Measurements from ENCODE around the gene FAM3D.

FAM3D gene

GRCh38 chr3:58635371-58636285, 30.9 kb downstream of the FAM3D start:
- Mint-ChIP-seq H3K4me1 (ENCODE audit: low read depth) (no peaks in the 10 kb centered on the region), H3K36me3 (ENCODE audit: low read depth) (no peaks in the 10 kb centered on the region), H3K9me3 (no peaks in the 10 kb centered on the region), H3K4me3 (no peak overlapping the region), H3K27me3 (ENCODE audit: low read depth) (peaks cover 2% of the 10 kb centered on the region), H3K27ac (no peak overlapping the region)
- no peak for DNase-seq (ENCODE audit: low spot score)

- H3K36me3 Mint-ChIP-seq (ENCODE audit: low read depth): no peaks in the 10 kb centered on the region
- no peaks in the 10 kb centered on the region for H3K9me3 Mint-ChIP-seq
- no peak for DNase-seq (ENCODE audit: low spot score)
- peaks cover 2% of the 10 kb centered on the region for H3K27me3 Mint-ChIP-seq (ENCODE audit: low read depth)
- H3K27ac Mint-ChIP-seq: no peak overlapping the region
- no peak overlapping the region for H3K4me3 Mint-ChIP-seq
- no peaks in the 10 kb centered on the region for H3K4me1 Mint-ChIP-seq (ENCODE audit: low read depth)
Measured at GRCh38 chr3:58633157-58633865, 33.3 kb downstream of the FAM3D start.

- Mint-ChIP-seq H3K9me3 (no peaks in the 10 kb centered on the region), H3K36me3 (ENCODE audit: low read depth) (no peaks in the 10 kb centered on the region), H3K27ac (no peak overlapping the region), H3K27me3 (ENCODE audit: low read depth) (peaks cover 2% of the 10 kb centered on the region), H3K4me1 (ENCODE audit: low read depth) (no peaks in the 10 kb centered on the region), H3K4me3 (no peak overlapping the region)
- no peak for DNase-seq (ENCODE audit: low spot score)
Measured at GRCh38 chr3:58631742-58632141, 34.8 kb downstream of the FAM3D start.

GRCh38 chr3:58630710-58631092, 35.9 kb downstream of the FAM3D start:
- H3K4me3 Mint-ChIP-seq: no peak overlapping the region
- H3K4me1 Mint-ChIP-seq (ENCODE audit: low read depth): no peaks in the 10 kb centered on the region
- H3K36me3 Mint-ChIP-seq (ENCODE audit: low read depth): no peaks in the 10 kb centered on the region
- H3K27me3 Mint-ChIP-seq (ENCODE audit: low read depth): peaks cover 2% of the 10 kb centered on the region
- no peaks in the 10 kb centered on the region for H3K9me3 Mint-ChIP-seq
- no peak for DNase-seq (ENCODE audit: low spot score)
- H3K27ac Mint-ChIP-seq: no peak overlapping the region

GRCh38 chr3:58630076-58630709, 36.4 kb downstream of the FAM3D start:
- Mint-ChIP-seq H3K9me3 (no peaks in the 10 kb centered on the region), H3K4me3 (no peak overlapping the region), H3K36me3 (ENCODE audit: low read depth) (no peaks in the 10 kb centered on the region), H3K27me3 (ENCODE audit: low read depth) (peaks cover 2% of the 10 kb centered on the region), H3K4me1 (ENCODE audit: low read depth) (peaks cover 3% of the 10 kb centered on the region), H3K27ac (no peak overlapping the region)
- DNase-seq (ENCODE audit: low spot score): peak; percentile 24

- Mint-ChIP-seq H3K27me3 (ENCODE audit: low read depth) (peaks cover 2% of the 10 kb centered on the region), H3K4me1 (ENCODE audit: low read depth) (peaks cover 4% of the 10 kb centered on the region), H3K36me3 (ENCODE audit: low read depth) (no peaks in the 10 kb centered on the region), H3K4me3 (no peak overlapping the region), H3K27ac (no peak overlapping the region), H3K9me3 (no peaks in the 10 kb centered on the region)
- no peak for DNase-seq (ENCODE audit: low spot score)
Measured at GRCh38 chr3:58629629-58630028, 36.9 kb downstream of the FAM3D start.

- Mint-ChIP-seq H3K36me3 (ENCODE audit: low read depth) (no peaks in the 10 kb centered on the region), H3K27me3 (ENCODE audit: low read depth) (peaks cover 2% of the 10 kb centered on the region), H3K9me3 (no peaks in the 10 kb centered on the region), H3K4me3 (no peak overlapping the region), H3K4me1 (ENCODE audit: low read depth) (peaks cover 4% of the 10 kb centered on the region), H3K27ac (no peak overlapping the region)
- no peak for DNase-seq (ENCODE audit: low spot score)
Measured at GRCh38 chr3:58628823-58629562, 37.6 kb downstream of the FAM3D start.

GRCh38 chr3:58627941-58628340, 38.6 kb downstream of the FAM3D start:
- H3K27me3 Mint-ChIP-seq (ENCODE audit: low read depth): peaks cover 2% of the 10 kb centered on the region

GRCh38 chr3:58627570-58627885, 39.0 kb downstream of the FAM3D start:
- Mint-ChIP-seq H3K36me3 (ENCODE audit: low read depth) (no peaks in the 10 kb centered on the region), H3K4me3 (no peak overlapping the region), H3K27ac (no peak overlapping the region), H3K4me1 (ENCODE audit: low read depth) (peaks cover 4% of the 10 kb centered on the region), H3K27me3 (ENCODE audit: low read depth) (peaks cover 2% of the 10 kb centered on the region), H3K9me3 (no peaks in the 10 kb centered on the region)
- no peak for DNase-seq (ENCODE audit: low spot score)

More at GRCh38 chr3:58627941-58628340, 38.6 kb downstream of the FAM3D start:
- no peak overlapping the region for H3K4me3 Mint-ChIP-seq
- no peak for DNase-seq (ENCODE audit: low spot score)
- H3K4me1 Mint-ChIP-seq (ENCODE audit: low read depth): peaks cover 4% of the 10 kb centered on the region
- H3K9me3 Mint-ChIP-seq: no peaks in the 10 kb centered on the region
- H3K36me3 Mint-ChIP-seq (ENCODE audit: low read depth): no peaks in the 10 kb centered on the region
- H3K27ac Mint-ChIP-seq: no peak overlapping the region

GRCh38 chr3:58626841-58627569, 39.6 kb downstream of the FAM3D start:
- H3K4me1 Mint-ChIP-seq (ENCODE audit: low read depth): peaks cover 4% of the 10 kb centered on the region
- H3K9me3 Mint-ChIP-seq: no peaks in the 10 kb centered on the region
- no peak for DNase-seq (ENCODE audit: low spot score)
- H3K36me3 Mint-ChIP-seq (ENCODE audit: low read depth): no peaks in the 10 kb centered on the region
- H3K27me3 Mint-ChIP-seq (ENCODE audit: low read depth): peaks cover 2% of the 10 kb centered on the region
- H3K27ac Mint-ChIP-seq: no peak overlapping the region
- no peak overlapping the region for H3K4me3 Mint-ChIP-seq

GRCh38 chr3:58625196-58625824, 41.3 kb downstream of the FAM3D start:
- peaks cover 4% of the 10 kb centered on the region for H3K4me1 Mint-ChIP-seq (ENCODE audit: low read depth)
- no peaks in the 10 kb centered on the region for H3K36me3 Mint-ChIP-seq (ENCODE audit: low read depth)
- H3K9me3 Mint-ChIP-seq: no peaks in the 10 kb centered on the region
- H3K27me3 Mint-ChIP-seq (ENCODE audit: low read depth): no peaks in the 10 kb centered on the region
- no peak for DNase-seq (ENCODE audit: low spot score)
- no peak overlapping the region for H3K27ac Mint-ChIP-seq
- no peak overlapping the region for H3K4me3 Mint-ChIP-seq

GRCh38 chr3:58624550-58624949, 42.0 kb downstream of the FAM3D start:
- Mint-ChIP-seq H3K27ac (no peak overlapping the region), H3K4me1 (ENCODE audit: low read depth) (peaks cover 4% of the 10 kb centered on the region), H3K27me3 (ENCODE audit: low read depth) (no peaks in the 10 kb centered on the region), H3K4me3 (no peak overlapping the region), H3K9me3 (no peaks in the 10 kb centered on the region), H3K36me3 (ENCODE audit: low read depth) (no peaks in the 10 kb centered on the region)
- DNase-seq (ENCODE audit: low spot score): no peak

- Mint-ChIP-seq H3K27me3 (ENCODE audit: low read depth) (no peaks in the 10 kb centered on the region), H3K9me3 (no peaks in the 10 kb centered on the region), H3K4me3 (no peak overlapping the region), H3K36me3 (ENCODE audit: low read depth) (no peaks in the 10 kb centered on the region), H3K4me1 (ENCODE audit: low read depth) (peaks cover 4% of the 10 kb centered on the region), H3K27ac (no peak overlapping the region)
- DNase-seq (ENCODE audit: low spot score): no peak
Measured at GRCh38 chr3:58623961-58624360, 42.6 kb downstream of the FAM3D start.
